ENCODE measurements around the gene PRPF8.

DNA sequence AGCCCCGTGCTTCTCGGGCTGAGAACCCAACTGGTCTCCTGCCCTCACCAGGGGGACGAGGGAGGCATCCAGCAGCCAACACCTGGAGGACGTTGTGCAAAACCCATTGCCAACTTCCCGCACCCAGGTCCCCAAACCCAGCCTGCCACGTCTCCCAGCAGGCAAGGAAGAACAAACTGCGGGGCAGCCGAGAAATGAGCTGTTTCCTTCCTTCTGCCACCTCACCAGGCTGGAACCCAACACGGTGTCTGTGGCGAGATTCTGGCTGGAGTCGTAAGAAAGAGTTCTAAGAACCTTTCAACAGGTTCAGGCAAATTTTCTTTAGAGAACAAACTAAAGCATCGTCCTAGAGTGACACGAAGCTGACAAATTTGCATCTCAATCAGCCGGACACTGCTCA, 59.6 kb downstream of the PRPF8 start:
- TF ChIP-seq, protein P1, sequence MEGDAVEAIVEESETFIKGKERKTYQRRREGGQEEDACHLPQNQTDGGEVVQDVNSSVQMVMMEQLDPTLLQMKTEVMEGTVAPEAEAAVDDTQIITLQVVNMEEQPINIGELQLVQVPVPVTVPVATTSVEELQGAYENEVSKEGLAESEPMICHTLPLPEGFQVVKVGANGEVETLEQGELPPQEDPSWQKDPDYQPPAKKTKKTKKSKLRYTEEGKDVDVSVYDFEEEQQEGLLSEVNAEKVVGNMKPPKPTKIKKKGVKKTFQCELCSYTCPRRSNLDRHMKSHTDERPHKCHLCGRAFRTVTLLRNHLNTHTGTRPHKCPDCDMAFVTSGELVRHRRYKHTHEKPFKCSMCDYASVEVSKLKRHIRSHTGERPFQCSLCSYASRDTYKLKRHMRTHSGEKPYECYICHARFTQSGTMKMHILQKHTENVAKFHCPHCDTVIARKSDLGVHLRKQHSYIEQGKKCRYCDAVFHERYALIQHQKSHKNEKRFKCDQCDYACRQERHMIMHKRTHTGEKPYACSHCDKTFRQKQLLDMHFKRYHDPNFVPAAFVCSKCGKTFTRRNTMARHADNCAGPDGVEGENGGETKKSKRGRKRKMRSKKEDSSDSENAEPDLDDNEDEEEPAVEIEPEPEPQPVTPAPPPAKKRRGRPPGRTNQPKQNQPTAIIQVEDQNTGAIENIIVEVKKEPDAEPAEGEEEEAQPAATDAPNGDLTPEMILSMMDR (IDR thresholded peaks at IDR 0.05 in 4 of 5, conservative IDR thresholded peaks at IDR 0.05 in 1 of 5) = no peak
- no peak for TF ChIP-seq POLR2A (IDR thresholded peaks at IDR 0.05)

All from gastrocnemius medialis (tissue), 4 donors.